ENCODE measurements around the gene NUDC.
"Not testable (repeated sequence)": the region's sequence is repeated elsewhere in the genome, so short reads cannot be mapped to it uniquely, and the experiment has no call there.

NUDC gene

GRCh38 chr1:26956321-26956720 lies 34.8 kb downstream of the NUDC start:
- DNase-seq, result no peak

- no peak for DNase-seq
Observed at GRCh38 chr1:26957306-26957705, 35.8 kb downstream of the NUDC start.

GRCh38 chr1:26959270-26959669 lies 37.7 kb downstream of the NUDC start:
- no peak for DNase-seq

GRCh38 chr1:26959722-26960624 lies 38.4 kb downstream of the NUDC start, which contains the start of gene KDF1:
Gene KDF1, minus strand, starts transcription at chr1:26960468. Its CDS starts 8,088 bp downstream, at chr1:26952380.
- DNase-seq, result peak; percentile 65

GRCh38 chr1:26960625-26960966 lies 39.1 kb downstream of the NUDC start:
- DNase-seq, result no peak

- no peak for DNase-seq
Observed at GRCh38 chr1:26961826-26962225, 40.3 kb downstream of the NUDC start.

GRCh38 chr1:26965213-26965612 lies 43.7 kb downstream of the NUDC start:
- no peak for DNase-seq

GRCh38 chr1:26965628-26966027 lies 44.1 kb downstream of the NUDC start:
- DNase-seq, result no peak

GRCh38 chr1:26970810-26971209 lies 49.3 kb downstream of the NUDC start:
- no peak for DNase-seq

GRCh38 chr1:26971590-26971989 lies 50.0 kb downstream of the NUDC start:
- no peak for DNase-seq

GRCh38 chr1:26972390-26972789 lies 50.8 kb downstream of the NUDC start:
- no peak for DNase-seq

- no peak for DNase-seq
Observed at GRCh38 chr1:26972821-26973220, 51.3 kb downstream of the NUDC start.

GRCh38 chr1:26976621-26977510 lies 55.3 kb downstream of the NUDC start:
- no peak for DNase-seq

- DNase-seq, result no peak
Observed at GRCh38 chr1:26978901-26979300, 57.4 kb downstream of the NUDC start.

- no peak for DNase-seq
Observed at GRCh38 chr1:26981146-26981846, 59.8 kb downstream of the NUDC start.

- DNase-seq, result no peak
Observed at GRCh38 chr1:26983863-26984262, 62.3 kb downstream of the NUDC start.

GRCh38 chr1:26984291-26984690 lies 62.7 kb downstream of the NUDC start:
- no peak for DNase-seq

GRCh38 chr1:26986658-26987057 lies 65.1 kb downstream of the NUDC start:
- DNase-seq, result no peak

- DNase-seq, result not testable (repeated sequence)
Observed at GRCh38 chr1:26989403-26990109, 68.0 kb downstream of the NUDC start.

- DNase-seq, result peak; percentile 57
Observed at GRCh38 chr1:26991310-26992116, 70.0 kb downstream of the NUDC start.

GRCh38 chr1:26993237-26994019 lies 71.9 kb downstream of the NUDC start, which contains the start of gene TRNP1:
Gene TRNP1, plus strand, starts transcription at chr1:26993692. Its CDS starts 95 bp downstream, at chr1:26993787.
- DNase-seq, result peak; percentile 75

All from CD4-positive, alpha-beta T cell treated with Interleukin-15 for 1 hour (primary cell).